A549 (cell line): ENCODE results near the gene AMPD1. TPM values are rescaled to one million over a fixed set of nuclear protein-coding genes. Genes with fewer than 3 reads are reported as not detected.
A peak's percentile ranks its signal among the peaks of the same experiment; 100 is the strongest.

Experiments
- ATAC-seq, 2 experiments: fragments of 200-7000 bp in 1 of 2; fragments of >200 bp in 1 of 2; cut with Nextera tagmentation in 1 of 2; cut with Tn5 transposase in 1 of 2; 3 replicates each; pipeline versions ENCODE4 v1.8.0 to v1.9.1; 2018 to 2020; ENCODE audit warnings: mild to moderate bottlenecking in 1 of 2, moderate library complexity in 1 of 2
- CTCF ChIA-PET: fragments of 300-600 bp; sonication (Branson Sonifier 250); formaldehyde crosslinking; extraction: SDS; loops from one replicate; lab custom pipeline; 2021; ENCODE audit warnings: antibody characterized with exemption, inconsistent platforms; lab: Yijun Ruan, JAX
- POLR2A ChIA-PET: fragments of 350-600 bp; formaldehyde crosslinking; extraction: SDS; loops from one replicate; lab custom pipeline; 2021; ENCODE audit warnings: antibody characterized with exemption, inconsistent platforms; lab: Yijun Ruan, JAX
- DNase-seq, 2 experiments: peaks; one replicate each; pipeline versions ENCODE4 v3.0.0 to v3.0.0-alpha.2; 2011 to 2016; ENCODE audit warnings: low read depth in 1 of 2, low spot score in 1 of 2
- FAIRE-seq: peaks from 2 replicates; lab custom pipeline; 2011; peaks lifted over from hg19 to GRCh38; lab: Jason Lieb, UNC
- H3K27ac ChIP-seq, 2 experiments: fragments of >200 bp; sonication (Bioruptor Twin); formaldehyde crosslinking; 3 replicates each; pipeline ENCODE4 v1.5.1; 2016 to 2017
- H3K4me1 ChIP-seq: fragments of >200 bp; sonication (Bioruptor Twin); formaldehyde crosslinking; 3 replicates; pipeline ENCODE4 v1.6.1; 2016
- H3K4me2 ChIP-seq: fragments of >200 bp; sonication (Bioruptor Twin); formaldehyde crosslinking; 3 replicates; pipeline ENCODE4 v1.6.1; 2016
- H3K4me3 ChIP-seq: fragments of >200 bp; sonication (Bioruptor Twin); formaldehyde crosslinking; 3 replicates; pipeline ENCODE4 v1.5.1; 2016
- H3K9me3 ChIP-seq: fragments of >200 bp; sonication (Bioruptor Twin); formaldehyde crosslinking; 3 replicates; pipeline ENCODE4 v1.6.1; 2016
- BHLHE40 ChIP-seq: IDR thresholded peaks from 2 replicates; pipeline ENCODE4 v1.6.1; 2012; ENCODE audit warnings: low read depth, low read length, inconsistent platforms
- CHD4 ChIP-seq: fragments of 200-600 bp; sonication (generic); IDR thresholded peaks from 2 replicates; pipeline ENCODE4 v1.6.1; 2016; ENCODE audit warnings: antibody characterized with exemption, mild to moderate bottlenecking, borderline replicate concordance
- EHMT2 ChIP-seq: fragments of 200-600 bp; sonication (generic); IDR thresholded peaks from 2 replicates; pipeline ENCODE4 v1.6.1; 2016; ENCODE audit warnings: antibody characterized with exemption, low read depth, mild to moderate bottlenecking, moderate library complexity
- ESRRA ChIP-seq: fragments of 150-350 bp; IDR thresholded peaks from 2 replicates; pipeline ENCODE4 v1.6.1; 2014; ENCODE audit warnings: mild to moderate bottlenecking, low read length, borderline replicate concordance
- FOSL2 ChIP-seq, 2 experiments: fragments of 450-650 bp in 1 of 2; fragments of >200 bp in 1 of 2; sonication (Bioruptor Twin) in 1 of 2; formaldehyde crosslinking; IDR thresholded peaks; 2 replicates each; pipeline versions ENCODE4 v1.5.0 to v1.6.1; 2016 to 2020; ENCODE audit warnings: mild to moderate bottlenecking in 1 of 2, moderate library complexity in 1 of 2
- FOXS1 ChIP-seq: fragments of 250-450 bp; sonication (Bioruptor Pico); IDR thresholded peaks from 2 replicates; pipeline ENCODE4 v1.5.0; 2020; ENCODE audit warnings: mild to moderate bottlenecking, moderate library complexity
- HOXA7 ChIP-seq: fragments of 250-450 bp; sonication (Bioruptor Pico); IDR thresholded peaks from 2 replicates; pipeline ENCODE4 v1.5.0; 2020; ENCODE audit warnings: mild to moderate bottlenecking, moderate library complexity
- JUN ChIP-seq, 2 experiments: fragments of >200 bp; sonication (Bioruptor Twin); formaldehyde crosslinking; IDR thresholded peaks; 2 replicates in 1 of 2; 3 replicates in 1 of 2; pipeline ENCODE4 v1.6.1; 2016 to 2017
- MYC ChIP-seq: IDR thresholded peaks from 2 replicates; pipeline ENCODE4 v1.6.1; 2012; ENCODE audit warnings: mild to moderate bottlenecking, inconsistent platforms, low read length, improper control_type of control experiment, borderline replicate concordance
- NFE2L2 ChIP-seq: fragments of 150-350 bp; conservative IDR thresholded peaks from 2 replicates; pipeline ENCODE4 v1.6.1; 2014; ENCODE audit warnings: low read length
- NPAS2 ChIP-seq: fragments of 250-450 bp; sonication (Bioruptor Pico); IDR thresholded peaks from 2 replicates; pipeline ENCODE4 v1.8.0; 2022; ENCODE audit warnings: mild to moderate bottlenecking, moderate library complexity, borderline replicate concordance
- NR3C1 ChIP-seq: fragments of >200 bp; sonication (Bioruptor Twin); formaldehyde crosslinking; IDR thresholded peaks from 3 replicates; pipeline ENCODE4 v1.6.1; 2017
- RARB ChIP-seq: fragments of 250-450 bp; sonication (Bioruptor Pico); IDR thresholded peaks from 2 replicates; pipeline ENCODE4 v1.8.0; 2021; ENCODE audit warnings: mild to moderate bottlenecking, moderate library complexity
- SMC3 ChIP-seq: fragments of >200 bp; sonication (Bioruptor Twin); formaldehyde crosslinking; IDR thresholded peaks from 3 replicates; pipeline ENCODE4 v1.6.1; 2018; ENCODE audit warnings: inconsistent platforms
- SREBF2 ChIP-seq: fragments of 450-650 bp; IDR thresholded peaks from 2 replicates; pipeline ENCODE4 v1.6.1; 2014; ENCODE audit warnings: mild to moderate bottlenecking, moderate library complexity
- ZC3H11A ChIP-seq: fragments of 450-650 bp; IDR thresholded peaks from 2 replicates; pipeline ENCODE4 v1.6.1; 2014; ENCODE audit warnings: antibody characterized with exemption, mild to moderate bottlenecking
- ZSCAN20 ChIP-seq: fragments of 250-450 bp; sonication (Bioruptor Pico); IDR thresholded peaks from 2 replicates; pipeline ENCODE4 v1.8.0; 2022; ENCODE audit warnings: mild to moderate bottlenecking, moderate library complexity
- WGBS: methylation state at CpG from one replicate; pipeline ENCODE4 v1.1.6; 2017; ENCODE audit errors: missing lambda C conversion rate; 5-methylcytosine and 5-hydroxymethylcytosine counted together
- polyA plus RNA-seq, 4 experiments: library from polyadenylated mRNA; depleted of rRNA in 3 of 4; stranded (reverse); fragments of >200 nt; fragmentation: RNase III in 1 of 4; extraction: RNeasy Plus Mini Kit Qiagen cat#74134 plus additional on column Dnase treatment in 1 of 4; gene quantifications; 2 replicates in 3 of 4; 3 replicates in 1 of 4; pipeline ENCODE4 v1.2.3, GENCODE V29; 2011 to 2017
- TF ChIP-seq, protein P1 (sequence below): fragments of 250-450 bp; sonication (Bioruptor Pico); IDR thresholded peaks from 2 replicates; pipeline ENCODE4 v1.5.0; 2021; ENCODE audit warnings: mild to moderate bottlenecking, moderate library complexity, borderline replicate concordance
- TF ChIP-seq, protein P2 (sequence below): fragments of 200-600 bp; sonication (generic); IDR thresholded peaks from 2 replicates; pipeline ENCODE4 v1.6.1; 2016; ENCODE audit warnings: antibody characterized with exemption, mild to moderate bottlenecking, moderate library complexity
- TF ChIP-seq, protein P3 (sequence below): fragments of >200 bp; sonication (Bioruptor Twin); formaldehyde crosslinking; IDR thresholded peaks from 2 replicates; pipeline ENCODE4 v1.6.1; 2016
- TF ChIP-seq, protein P4 (sequence below): fragments of 450-650 bp; IDR thresholded peaks from 2 replicates; pipeline ENCODE4 v1.6.1; 2014; ENCODE audit warnings: antibody characterized with exemption

AMPD1 gene
- polyA plus RNA-seq, 2 of the 4 experiments (the other 2 are of a cell fraction): not detected

DNA sequence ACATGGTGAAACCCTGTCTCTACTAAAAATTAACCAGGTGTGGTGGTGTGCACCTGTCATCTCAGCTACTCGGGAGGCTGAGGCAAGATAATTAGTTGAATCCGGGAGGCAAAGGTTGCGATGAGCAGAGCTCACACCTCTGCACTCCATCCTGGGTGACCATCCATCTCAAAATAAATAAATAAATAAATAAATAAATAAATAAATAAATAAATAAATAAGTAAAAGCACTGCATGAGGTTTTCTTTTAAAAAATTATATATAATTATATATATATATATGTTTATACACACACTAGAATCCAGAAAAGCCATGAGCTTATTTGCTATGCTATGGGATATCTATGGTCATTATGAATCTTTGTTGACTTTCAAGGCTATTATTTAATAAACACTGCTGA, 2.4 kb downstream of the AMPD1 start:
- TF ChIP-seq ZC3H11A (peak; percentile 38; the same call in 1 of the 2 replicates), FOSL2 (IDR thresholded peaks at IDR 0.05) (no peak), FOSL2 (CRISPR knock-in tag; IDR thresholded peaks at IDR 0.05) (no peak)
- Histone ChIP-seq H3K27ac (no peak overlapping the region), H3K4me2 (no peak overlapping the region), H3K9me3 (no peaks in the 10 kb centered on the region), H3K4me1 (no peaks in the 10 kb centered on the region), H3K4me3 (no peak overlapping the region)
- ATAC-seq (no peak), DNase-seq (no peak), FAIRE-seq (no peak)
- POLR2A ChIA-PET: no interaction called here
- CTCF ChIA-PET: interaction anchor here (0.8 to 1.0 kb wide), 2 partner anchors 8 to 22 kb away, joined by 3 to 6 read pairs; no protein-coding TSS in a partner anchor
- 63% methylated on average over 3 of the region's 3 CpGs for WGBS

DNA sequence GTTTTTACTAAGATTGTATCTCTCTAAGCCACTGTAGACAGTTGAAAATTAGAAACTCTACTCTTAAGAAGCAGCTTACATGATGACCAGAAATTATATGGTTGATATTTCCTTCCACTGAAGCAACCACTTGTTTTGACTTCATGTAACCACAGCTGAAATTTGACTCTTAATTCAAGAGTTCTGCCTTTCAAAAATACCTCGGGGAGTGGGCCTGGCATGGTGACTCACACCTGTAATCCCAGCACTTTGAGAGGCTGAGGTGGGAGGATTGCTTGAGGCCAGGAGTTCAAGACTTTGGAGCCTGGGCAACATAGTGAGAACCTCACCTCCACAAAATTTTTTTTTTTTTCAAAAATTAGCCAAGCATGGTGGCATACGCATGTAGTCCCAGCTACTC, 4.3 kb downstream of the AMPD1 start:
- ChIA-PET CTCF (interaction anchor here (1.2 kb wide), 1 partner anchor 11 kb away, joined by 3 read pairs; no protein-coding TSS in a partner anchor), POLR2A (no interaction called here)
- 47% methylated on average over 2 of the region's 2 CpGs for WGBS
- no peak for ATAC-seq
- no peaks in the 10 kb centered on the region for H3K4me1 ChIP-seq
- no peak overlapping the region for H3K4me2 ChIP-seq
- H3K27ac ChIP-seq: no peak overlapping the region
- H3K4me3 ChIP-seq: no peak overlapping the region
- FAIRE-seq: no peak
- no peak for TF ChIP-seq NPAS2
- TF ChIP-seq, protein P1, sequence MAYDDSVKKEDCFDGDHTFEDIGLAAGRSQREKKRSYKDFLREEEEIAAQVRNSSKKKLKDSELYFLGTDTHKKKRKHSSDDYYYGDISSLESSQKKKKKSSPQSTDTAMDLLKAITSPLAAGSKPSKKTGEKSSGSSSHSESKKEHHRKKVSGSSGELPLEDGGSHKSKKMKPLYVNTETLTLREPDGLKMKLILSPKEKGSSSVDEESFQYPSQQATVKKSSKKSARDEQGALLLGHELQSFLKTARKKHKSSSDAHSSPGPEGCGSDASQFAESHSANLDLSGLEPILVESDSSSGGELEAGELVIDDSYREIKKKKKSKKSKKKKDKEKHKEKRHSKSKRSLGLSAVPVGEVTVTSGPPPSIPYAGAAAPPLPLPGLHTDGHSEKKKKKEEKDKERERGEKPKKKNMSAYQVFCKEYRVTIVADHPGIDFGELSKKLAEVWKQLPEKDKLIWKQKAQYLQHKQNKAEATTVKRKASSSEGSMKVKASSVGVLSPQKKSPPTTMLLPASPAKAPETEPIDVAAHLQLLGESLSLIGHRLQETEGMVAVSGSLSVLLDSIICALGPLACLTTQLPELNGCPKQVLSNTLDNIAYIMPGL (CRISPR knock-in tag): no peak
- H3K9me3 ChIP-seq: no peaks in the 10 kb centered on the region
- DNase-seq: no peak

DNA sequence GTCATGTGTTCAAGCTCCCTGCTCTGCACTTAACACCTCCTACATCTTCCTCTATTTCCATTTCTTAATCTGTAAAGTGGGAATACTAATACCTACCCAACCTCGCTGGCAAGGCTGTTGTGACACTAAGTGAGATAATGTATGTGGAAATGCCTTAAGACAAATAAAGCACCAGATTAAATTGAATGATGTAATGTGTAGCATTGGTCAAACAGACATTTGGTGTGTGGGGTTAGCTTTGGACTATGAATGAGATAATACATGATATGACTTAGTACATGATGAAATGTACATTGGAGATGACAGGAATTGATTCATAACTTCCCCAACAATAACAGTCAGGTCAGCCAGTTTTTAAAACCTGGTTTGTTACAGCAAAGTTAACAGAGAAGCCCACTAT, 5.2 kb downstream of the AMPD1 start:
- Histone ChIP-seq H3K4me1 (no peaks in the 10 kb centered on the region), H3K4me3 (no peak overlapping the region), H3K9me3 (no peaks in the 10 kb centered on the region), H3K27ac (no peak overlapping the region), H3K4me2 (no peak overlapping the region)
- ChIA-PET POLR2A (no interaction called here), CTCF (no interaction called here)
- DNase-seq (no peak), FAIRE-seq (no peak), ATAC-seq (no peak)
- 0% methylated on average over 1 of the region's 1 CpG for WGBS
- no peak for TF ChIP-seq NFE2L2
- TF ChIP-seq, protein P2, sequence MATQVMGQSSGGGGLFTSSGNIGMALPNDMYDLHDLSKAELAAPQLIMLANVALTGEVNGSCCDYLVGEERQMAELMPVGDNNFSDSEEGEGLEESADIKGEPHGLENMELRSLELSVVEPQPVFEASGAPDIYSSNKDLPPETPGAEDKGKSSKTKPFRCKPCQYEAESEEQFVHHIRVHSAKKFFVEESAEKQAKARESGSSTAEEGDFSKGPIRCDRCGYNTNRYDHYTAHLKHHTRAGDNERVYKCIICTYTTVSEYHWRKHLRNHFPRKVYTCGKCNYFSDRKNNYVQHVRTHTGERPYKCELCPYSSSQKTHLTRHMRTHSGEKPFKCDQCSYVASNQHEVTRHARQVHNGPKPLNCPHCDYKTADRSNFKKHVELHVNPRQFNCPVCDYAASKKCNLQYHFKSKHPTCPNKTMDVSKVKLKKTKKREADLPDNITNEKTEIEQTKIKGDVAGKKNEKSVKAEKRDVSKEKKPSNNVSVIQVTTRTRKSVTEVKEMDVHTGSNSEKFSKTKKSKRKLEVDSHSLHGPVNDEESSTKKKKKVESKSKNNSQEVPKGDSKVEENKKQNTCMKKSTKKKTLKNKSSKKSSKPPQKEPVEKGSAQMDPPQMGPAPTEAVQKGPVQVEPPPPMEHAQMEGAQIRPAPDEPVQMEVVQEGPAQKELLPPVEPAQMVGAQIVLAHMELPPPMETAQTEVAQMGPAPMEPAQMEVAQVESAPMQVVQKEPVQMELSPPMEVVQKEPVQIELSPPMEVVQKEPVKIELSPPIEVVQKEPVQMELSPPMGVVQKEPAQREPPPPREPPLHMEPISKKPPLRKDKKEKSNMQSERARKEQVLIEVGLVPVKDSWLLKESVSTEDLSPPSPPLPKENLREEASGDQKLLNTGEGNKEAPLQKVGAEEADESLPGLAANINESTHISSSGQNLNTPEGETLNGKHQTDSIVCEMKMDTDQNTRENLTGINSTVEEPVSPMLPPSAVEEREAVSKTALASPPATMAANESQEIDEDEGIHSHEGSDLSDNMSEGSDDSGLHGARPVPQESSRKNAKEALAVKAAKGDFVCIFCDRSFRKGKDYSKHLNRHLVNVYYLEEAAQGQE: no peak
- TF ChIP-seq SMC3: no peak
- no peak for TF ChIP-seq CHD4
- TF ChIP-seq, protein P3, sequence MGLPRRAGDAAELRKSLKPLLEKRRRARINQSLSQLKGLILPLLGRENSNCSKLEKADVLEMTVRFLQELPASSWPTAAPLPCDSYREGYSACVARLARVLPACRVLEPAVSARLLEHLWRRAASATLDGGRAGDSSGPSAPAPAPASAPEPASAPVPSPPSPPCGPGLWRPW: no peak
- TF ChIP-seq ESRRA: no peak
- no peak for TF ChIP-seq MYC
- no peak for TF ChIP-seq RARB
- no peak for TF ChIP-seq JUN (IDR thresholded peaks at IDR 0.05)
- no peak for TF ChIP-seq ZSCAN20 (CRISPR knock-in tag)
- TF ChIP-seq, protein P4, sequence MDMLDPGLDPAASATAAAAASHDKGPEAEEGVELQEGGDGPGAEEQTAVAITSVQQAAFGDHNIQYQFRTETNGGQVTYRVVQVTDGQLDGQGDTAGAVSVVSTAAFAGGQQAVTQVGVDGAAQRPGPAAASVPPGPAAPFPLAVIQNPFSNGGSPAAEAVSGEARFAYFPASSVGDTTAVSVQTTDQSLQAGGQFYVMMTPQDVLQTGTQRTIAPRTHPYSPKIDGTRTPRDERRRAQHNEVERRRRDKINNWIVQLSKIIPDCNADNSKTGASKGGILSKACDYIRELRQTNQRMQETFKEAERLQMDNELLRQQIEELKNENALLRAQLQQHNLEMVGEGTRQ: no peak
- TF ChIP-seq NR3C1: no peak
- TF ChIP-seq EHMT2: no peak
- TF ChIP-seq BHLHE40: no peak
- TF ChIP-seq SREBF2: no peak
- TF ChIP-seq FOXS1 (CRISPR knock-in tag): no peak
- TF ChIP-seq HOXA7 (CRISPR knock-in tag): no peak
